ENCODE measurements around the gene ADRA1B.
"Not testable (repeated sequence)": the region's sequence is repeated elsewhere in the genome, so short reads cannot be mapped to it uniquely, and the experiment has no call there.

Gene ADRA1B

GRCh38 chr5:159982421-159983173 lies 66.3 kb downstream of the ADRA1B start:
- Histone ChIP-seq H3K9me3 (ENCODE audit: control insufficient read depth, low read length) (no peaks in the 10 kb centered on the region), H3K27me3 (ENCODE audit: control insufficient read depth, insufficient read depth, low read length, poor library complexity, severe bottlenecking) (peaks cover 27% of the 10 kb centered on the region), H3K4me1 (ENCODE audit: control insufficient read depth, insufficient read depth, low read length) (no peaks in the 10 kb centered on the region), H3K27ac (ENCODE audit: insufficient read depth, low read depth, low read length, poor library complexity, severe bottlenecking) (no peak overlapping the region), H3K4me3 (ENCODE audit: insufficient read depth, low read depth, low read length) (no peak overlapping the region), H3K36me3 (ENCODE audit: control insufficient read depth, insufficient read depth, low read length) (no peaks in the 10 kb centered on the region)
- 94% methylated on average over 7 to 8 of the region's 8 CpGs for WGBS, 2 experiments

GRCh38 chr5:159987031-159987674 lies 70.9 kb downstream of the ADRA1B start:
- 4 to 5% methylated on average over 50 of the region's 50 CpGs for WGBS, 2 experiments
- peaks cover 27% of the 10 kb centered on the region for H3K27me3 ChIP-seq (ENCODE audit: control insufficient read depth, insufficient read depth, low read length, poor library complexity, severe bottlenecking)
- peak overlapping the region; percentile 41 for H3K4me3 ChIP-seq (ENCODE audit: insufficient read depth, low read depth, low read length)

DNA sequence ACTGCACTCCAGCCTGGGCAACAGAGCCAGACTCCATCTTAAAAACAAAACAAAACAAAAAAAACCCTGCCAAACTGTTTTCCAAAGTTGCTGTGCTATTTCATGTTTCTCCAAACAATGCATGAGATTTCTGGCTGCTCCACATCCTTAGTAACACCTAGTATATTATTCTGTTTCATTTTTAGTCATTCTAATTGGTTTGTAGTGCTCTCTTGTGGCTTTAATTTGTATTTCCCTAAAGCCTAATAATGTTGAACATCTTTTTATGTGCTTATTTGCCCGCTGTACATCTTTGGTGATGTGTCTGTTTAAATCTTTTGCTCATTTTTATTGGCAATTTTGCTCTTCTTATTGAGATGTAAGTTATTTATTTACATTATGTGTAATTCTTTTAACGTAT lies 74.2 kb downstream of the ADRA1B start:
- Histone ChIP-seq H3K36me3 (ENCODE audit: control insufficient read depth, insufficient read depth, low read length) (no peaks in the 10 kb centered on the region), H3K4me1 (ENCODE audit: control insufficient read depth, insufficient read depth, low read length) (no peaks in the 10 kb centered on the region), H3K27me3 (ENCODE audit: control insufficient read depth, insufficient read depth, low read length, poor library complexity, severe bottlenecking) (peaks cover 25% of the 10 kb centered on the region), H3K9me3 (ENCODE audit: control insufficient read depth, low read length) (no peaks in the 10 kb centered on the region), H3K27ac (ENCODE audit: insufficient read depth, low read depth, low read length, poor library complexity, severe bottlenecking) (no peak overlapping the region), H3K4me3 (ENCODE audit: insufficient read depth, low read depth, low read length) (no peak overlapping the region)
- 88% methylated on average over 1 of the region's 2 CpGs; no CpG with 5 or more reads in 1 of the 2 experiments for WGBS, 2 experiments

More at GRCh38 chr5:159987031-159987674, 70.9 kb downstream of the ADRA1B start:
- Histone ChIP-seq H3K27ac (ENCODE audit: insufficient read depth, low read depth, low read length, poor library complexity, severe bottlenecking) (no peak overlapping the region), H3K4me1 (ENCODE audit: control insufficient read depth, insufficient read depth, low read length) (no peaks in the 10 kb centered on the region), H3K9me3 (ENCODE audit: control insufficient read depth, low read length) (no peaks in the 10 kb centered on the region), H3K36me3 (ENCODE audit: control insufficient read depth, insufficient read depth, low read length) (no peaks in the 10 kb centered on the region)

GRCh38 chr5:159992566-159992965 lies 76.3 kb downstream of the ADRA1B start:
- 95 to 100% methylated on average over 1 of the region's 1 CpG for WGBS, 2 experiments
- Histone ChIP-seq H3K27me3 (ENCODE audit: control insufficient read depth, insufficient read depth, low read length, poor library complexity, severe bottlenecking) (peaks cover 4% of the 10 kb centered on the region), H3K4me1 (ENCODE audit: control insufficient read depth, insufficient read depth, low read length) (no peaks in the 10 kb centered on the region), H3K9me3 (ENCODE audit: control insufficient read depth, low read length) (no peaks in the 10 kb centered on the region), H3K4me3 (ENCODE audit: insufficient read depth, low read depth, low read length) (no peak overlapping the region), H3K27ac (ENCODE audit: insufficient read depth, low read depth, low read length, poor library complexity, severe bottlenecking) (no peak overlapping the region), H3K36me3 (ENCODE audit: control insufficient read depth, insufficient read depth, low read length) (no peaks in the 10 kb centered on the region)

GRCh38 chr5:159993194-159993593 lies 76.9 kb downstream of the ADRA1B start:
- H3K4me1 ChIP-seq (ENCODE audit: control insufficient read depth, insufficient read depth, low read length), result no peaks in the 10 kb centered on the region
- no peak overlapping the region for H3K27ac ChIP-seq (ENCODE audit: insufficient read depth, low read depth, low read length, poor library complexity, severe bottlenecking)
- H3K9me3 ChIP-seq (ENCODE audit: control insufficient read depth, low read length), result no peaks in the 10 kb centered on the region
- WGBS, 2 experiments, result 87 to 95% methylated on average over 2 of the region's 2 CpGs
- H3K4me3 ChIP-seq (ENCODE audit: insufficient read depth, low read depth, low read length), result no peak overlapping the region
- H3K27me3 ChIP-seq (ENCODE audit: control insufficient read depth, insufficient read depth, low read length, poor library complexity, severe bottlenecking), result no peaks in the 10 kb centered on the region
- H3K36me3 ChIP-seq (ENCODE audit: control insufficient read depth, insufficient read depth, low read length), result no peaks in the 10 kb centered on the region

GRCh38 chr5:159995907-159996306 lies 79.6 kb downstream of the ADRA1B start:
- H3K4me3 ChIP-seq (ENCODE audit: insufficient read depth, low read depth, low read length), result no peak overlapping the region
- H3K9me3 ChIP-seq (ENCODE audit: control insufficient read depth, low read length), result no peaks in the 10 kb centered on the region
- peaks cover 3% of the 10 kb centered on the region for H3K27me3 ChIP-seq (ENCODE audit: control insufficient read depth, insufficient read depth, low read length, poor library complexity, severe bottlenecking)
- H3K4me1 ChIP-seq (ENCODE audit: control insufficient read depth, insufficient read depth, low read length), result no peaks in the 10 kb centered on the region
- 87 to 91% methylated on average over 3 of the region's 3 CpGs for WGBS, 2 experiments
- H3K27ac ChIP-seq (ENCODE audit: insufficient read depth, low read depth, low read length, poor library complexity, severe bottlenecking), result no peak overlapping the region
- no peaks in the 10 kb centered on the region for H3K36me3 ChIP-seq (ENCODE audit: control insufficient read depth, insufficient read depth, low read length)

- H3K36me3 ChIP-seq (ENCODE audit: control insufficient read depth, insufficient read depth, low read length), result no peaks in the 10 kb centered on the region
- peaks cover 3% of the 10 kb centered on the region for H3K27me3 ChIP-seq (ENCODE audit: control insufficient read depth, insufficient read depth, low read length, poor library complexity, severe bottlenecking)
- no peak overlapping the region for H3K27ac ChIP-seq (ENCODE audit: insufficient read depth, low read depth, low read length, poor library complexity, severe bottlenecking)
- H3K9me3 ChIP-seq (ENCODE audit: control insufficient read depth, low read length), result no peaks in the 10 kb centered on the region
- WGBS, 2 experiments, result 94 to 97% methylated on average over 3 of the region's 3 CpGs
- H3K4me1 ChIP-seq (ENCODE audit: control insufficient read depth, insufficient read depth, low read length), result no peaks in the 10 kb centered on the region
- no peak overlapping the region for H3K4me3 ChIP-seq (ENCODE audit: insufficient read depth, low read depth, low read length)
Measured at GRCh38 chr5:160001457-160001856, 85.2 kb downstream of the ADRA1B start.

DNA sequence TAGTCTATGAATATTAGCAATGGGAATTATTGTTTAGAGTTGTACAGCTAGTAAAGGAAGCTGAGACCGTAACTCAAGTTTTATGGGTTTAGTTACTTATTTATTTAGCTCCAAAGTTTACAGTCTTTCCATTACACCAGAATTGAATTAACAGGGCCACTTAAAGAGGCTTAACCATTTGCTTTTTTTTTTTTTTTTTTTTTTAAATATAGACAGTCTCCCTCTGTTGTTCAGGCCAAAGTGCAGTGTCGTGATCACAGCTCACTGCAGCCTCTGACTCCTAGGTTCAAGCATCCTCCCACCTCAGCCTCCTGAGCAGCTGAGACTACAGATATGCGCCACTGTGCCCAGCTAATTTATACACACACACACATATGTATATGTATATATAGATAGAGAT lies 91.2 kb downstream of the ADRA1B start:
- H3K36me3 ChIP-seq (ENCODE audit: control insufficient read depth, insufficient read depth, low read length), result peaks cover 8% of the 10 kb centered on the region
- H3K4me1 ChIP-seq (ENCODE audit: control insufficient read depth, insufficient read depth, low read length), result peaks cover 9% of the 10 kb centered on the region
- H3K27ac ChIP-seq (ENCODE audit: insufficient read depth, low read depth, low read length, poor library complexity, severe bottlenecking), result no peak overlapping the region
- no peaks in the 10 kb centered on the region for H3K9me3 ChIP-seq (ENCODE audit: control insufficient read depth, low read length)
- H3K4me3 ChIP-seq (ENCODE audit: insufficient read depth, low read depth, low read length), result no peak overlapping the region
- H3K27me3 ChIP-seq (ENCODE audit: control insufficient read depth, insufficient read depth, low read length, poor library complexity, severe bottlenecking), result no peaks in the 10 kb centered on the region
- 93 to 95% methylated on average over 1 to 2 of the region's 3 CpGs for WGBS, 2 experiments

DNA sequence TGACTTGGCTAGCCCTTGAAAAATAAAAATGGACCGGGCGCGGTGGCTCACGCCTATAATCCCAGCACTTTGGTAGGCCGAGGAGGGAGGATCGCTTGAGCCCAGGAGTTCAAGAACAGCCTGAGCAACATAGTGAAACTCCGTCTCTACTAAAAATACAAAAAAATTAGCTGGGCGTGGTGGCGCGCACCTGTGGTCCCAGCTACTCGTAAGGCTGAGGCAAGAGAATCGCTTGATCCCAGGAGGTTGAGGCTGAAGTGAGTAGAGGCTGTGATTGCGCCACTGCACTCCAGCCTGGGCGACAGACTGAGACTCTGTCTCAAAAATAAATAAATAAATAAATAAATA lies 92.2 kb downstream of the ADRA1B start:
- not testable (repeated sequence) for H3K9me3 ChIP-seq (ENCODE audit: control insufficient read depth, low read length); H3K27ac ChIP-seq (ENCODE audit: insufficient read depth, low read depth, low read length, poor library complexity, severe bottlenecking); H3K27me3 ChIP-seq (ENCODE audit: control insufficient read depth, insufficient read depth, low read length, poor library complexity, severe bottlenecking); H3K4me3 ChIP-seq (ENCODE audit: insufficient read depth, low read depth, low read length); H3K4me1 ChIP-seq (ENCODE audit: control insufficient read depth, insufficient read depth, low read length)
- 90 to 91% methylated on average over 12 of the region's 14 CpGs for WGBS, 2 experiments
- H3K36me3 ChIP-seq (ENCODE audit: control insufficient read depth, insufficient read depth, low read length), result peaks cover 11% of the 10 kb centered on the region

GRCh38 chr5:160008877-160009590 lies 92.8 kb downstream of the ADRA1B start, which contains the start of gene TTC1:
Gene TTC1, plus strand, starts transcription at chr5:160009139. Its CDS starts 1,390 bp downstream, at chr5:160010529.
- Histone ChIP-seq H3K36me3 (ENCODE audit: control insufficient read depth, insufficient read depth, low read length) (peaks cover 11% of the 10 kb centered on the region), H3K27ac (ENCODE audit: insufficient read depth, low read depth, low read length, poor library complexity, severe bottlenecking) (peak within 1 kb of the TSS; percentile 56), H3K27me3 (ENCODE audit: control insufficient read depth, insufficient read depth, low read length, poor library complexity, severe bottlenecking) (no peaks in the 10 kb centered on the region), H3K9me3 (ENCODE audit: control insufficient read depth, low read length) (no peaks in the 10 kb centered on the region), H3K4me3 (ENCODE audit: insufficient read depth, low read depth, low read length) (peak within 1 kb of the TSS; percentile 93), H3K4me1 (ENCODE audit: control insufficient read depth, insufficient read depth, low read length) (peaks cover 9% of the 10 kb centered on the region)
- WGBS, 2 experiments, result 1% methylated on average over 31 of the region's 31 CpGs
